HG02970 (cell line): Measurements from ENCODE around the gene AHCTF1.

Source experiments
- ATAC-seq: cut with Tn5 transposase; IDR thresholded peaks from one replicate; pipeline ENCODE4 v1.9.1; 2021; ENCODE audit warnings: mild to moderate bottlenecking, moderate library complexity, moderate number of reproducible peaks; ENCODE audit not compliant: unreplicated experiment, low FRiP score

The AHCTF1 gene

GRCh38 chr1:246931549-246932365, at the start of gene AHCTF1:
Gene AHCTF1 (minus strand): TSS chr1:246931948. CDS start chr1:246918370, 13,578 bp downstream.
- ATAC-seq: peak; percentile 93

- ATAC-seq: no peak
Observed at GRCh38 chr1:246978785-246979184, 47.0 kb upstream of the AHCTF1 start.

GRCh38 chr1:246978281-246978680, 46.5 kb upstream of the AHCTF1 start:
- no peak for ATAC-seq

GRCh38 chr1:246971969-246972368, 40.2 kb upstream of the AHCTF1 start:
- ATAC-seq: no peak

GRCh38 chr1:246971090-246971721, 39.5 kb upstream of the AHCTF1 start:
- no peak for ATAC-seq

- no peak for ATAC-seq
Observed at GRCh38 chr1:246969621-246970020, 37.9 kb upstream of the AHCTF1 start.

GRCh38 chr1:246966502-246966901, 34.8 kb upstream of the AHCTF1 start:
- no peak for ATAC-seq

GRCh38 chr1:246959944-246960693, 28.4 kb upstream of the AHCTF1 start:
- no peak for ATAC-seq

- ATAC-seq: no peak
Observed at GRCh38 chr1:246954126-246954525, 22.4 kb upstream of the AHCTF1 start.

GRCh38 chr1:246951413-246951812, 19.7 kb upstream of the AHCTF1 start:
- no peak for ATAC-seq

- no peak for ATAC-seq
Observed at GRCh38 chr1:246949956-246950355, 18.2 kb upstream of the AHCTF1 start.

GRCh38 chr1:246947255-246947654, 15.5 kb upstream of the AHCTF1 start:
- no peak for ATAC-seq

- no peak for ATAC-seq
Observed at GRCh38 chr1:246946366-246946765, 14.6 kb upstream of the AHCTF1 start.

GRCh38 chr1:246934765-246935164, 3.0 kb upstream of the AHCTF1 start:
- no peak for ATAC-seq

- no peak for ATAC-seq
Observed at GRCh38 chr1:246933893-246934292, 2.1 kb upstream of the AHCTF1 start.

GRCh38 chr1:246932366-246932700, 585 bp upstream of the AHCTF1 start:
- ATAC-seq: no peak

GRCh38 chr1:246930830-246931548, 759 bp downstream of the AHCTF1 start:
- peak; percentile 26 for ATAC-seq

- no peak for ATAC-seq
Observed at GRCh38 chr1:246925997-246926626, 5.6 kb downstream of the AHCTF1 start.

GRCh38 chr1:246923900-246924299, 7.8 kb downstream of the AHCTF1 start:
- ATAC-seq: no peak

- no peak for ATAC-seq
Observed at GRCh38 chr1:246923482-246923881, 8.3 kb downstream of the AHCTF1 start.
